DMS153 treated with DMSO at 0.1 percent for 48 hours (cell line): ENCODE data around the gene WWP2.
A peak's percentile ranks its signal among the peaks of the same experiment; 100 is the strongest.
"Not testable (repeated sequence)": the region's sequence is repeated elsewhere in the genome, so short reads cannot be mapped to it uniquely, and the experiment has no call there.

Experiments used
- DNase-seq: peaks from one replicate; lab custom pipeline; 2025; ENCODE audit not compliant: unreplicated experiment; lab: John Stamatoyannopoulos, UW

The WWP2 gene

GRCh38 chr16:69793526-69793925 is 31.4 kb downstream of the WWP2 start:
- no peak for DNase-seq

- no peak for DNase-seq
These were observed 32.4 kb downstream of the WWP2 start for GRCh38 chr16:69794486-69794885.

- DNase-seq, result peak; percentile 11
These were observed 34.4 kb downstream of the WWP2 start for GRCh38 chr16:69796285-69797118.

GRCh38 chr16:69798466-69798865 is 36.3 kb downstream of the WWP2 start:
- no peak for DNase-seq

GRCh38 chr16:69799611-69800031 is 37.5 kb downstream of the WWP2 start:
- no peak for DNase-seq

GRCh38 chr16:69804297-69804696 is 42.2 kb downstream of the WWP2 start:
- no peak for DNase-seq

- DNase-seq, result not testable (repeated sequence)
These were observed 44.6 kb downstream of the WWP2 start for GRCh38 chr16:69806776-69807175.

- no peak for DNase-seq
These were observed 50.5 kb downstream of the WWP2 start for GRCh38 chr16:69812688-69813014.

GRCh38 chr16:69814078-69814477 is 51.9 kb downstream of the WWP2 start:
- DNase-seq, result no peak

GRCh38 chr16:69814561-69814960 is 52.4 kb downstream of the WWP2 start:
- no peak for DNase-seq

- not testable (repeated sequence) for DNase-seq
These were observed 53.2 kb downstream of the WWP2 start for GRCh38 chr16:69815216-69815883.

- no peak for DNase-seq
These were observed 54.9 kb downstream of the WWP2 start for GRCh38 chr16:69816996-69817395.

- DNase-seq, result no peak
These were observed 56.9 kb downstream of the WWP2 start for GRCh38 chr16:69818891-69819545.

- DNase-seq, result no peak
These were observed 58.9 kb downstream of the WWP2 start for GRCh38 chr16:69820926-69821541.

GRCh38 chr16:69821844-69822173 is 59.7 kb downstream of the WWP2 start:
- no peak for DNase-seq

GRCh38 chr16:69822174-69822935 is 60.2 kb downstream of the WWP2 start:
- no peak for DNase-seq

GRCh38 chr16:69823831-69824563 is 61.9 kb downstream of the WWP2 start:
- no peak for DNase-seq

GRCh38 chr16:69824564-69825142 is 62.5 kb downstream of the WWP2 start:
- DNase-seq, result not testable (repeated sequence)

- no peak for DNase-seq
These were observed 65.4 kb downstream of the WWP2 start for GRCh38 chr16:69827524-69827923.

- no peak for DNase-seq
These were observed 67.2 kb downstream of the WWP2 start for GRCh38 chr16:69829338-69829737.
